ENCODE results near the gene GLCE. TPM values are rescaled to one million over a fixed set of nuclear protein-coding genes. Genes with fewer than 3 reads are reported as not detected.

GLCE gene
- total and polyA plus RNA-seq, 9 of the 15 experiments (the other 6 are each of a cell fraction or from before 2014, with no cell fraction given) = 4.6 to 12.3 (median 10.6) TPM

GRCh38 chr15:69236505-69236904 is 76.1 kb downstream of the GLCE start:
- BruUV-seq (replicated peaks) = no TSS peak
- FAIRE-seq = no peak
- Histone ChIP-seq H4K20me1 (replicated peaks; ENCODE audit: control insufficient read depth, insufficient read depth, low read length) (no peaks in the 10 kb centered on the region), H3K27me3 (ENCODE audit: control insufficient read depth in 2 of 2, insufficient read depth in 2 of 2, low read length in 2 of 2) (no peaks in the 10 kb centered on the region), H3K4me2 (ENCODE audit: insufficient read depth, low read length) (no peak overlapping the region), H3K79me2 (ENCODE audit: control insufficient read depth, insufficient read depth, low read length) (no peaks in the 10 kb centered on the region), H3K9me3 (replicated peaks; ENCODE audit: control insufficient read depth, insufficient read depth, low read depth, low read length) (no peaks in the 10 kb centered on the region), H3K4me3 (no peak overlapping the region), H3K9me1 (ENCODE audit: control insufficient read depth, insufficient read depth, low read length) (no peaks in the 10 kb centered on the region), H3K27ac (ENCODE audit: extremely low read depth, low read depth, low read length) (no peak overlapping the region), H3K4me1 (replicated peaks in 1 of 2; ENCODE audit: control insufficient read depth in 2 of 2, insufficient read depth in 2 of 2, low read length in 2 of 2) (no peaks in the 10 kb centered on the region), H2AFZ (ENCODE audit: low read depth, low read length) (no peak overlapping the region), H3K9ac (ENCODE audit: insufficient read depth in 1 of 2, low read depth in 2 of 2, low read length in 2 of 2) (no peak overlapping the region), H3K36me3 (ENCODE audit: control insufficient read depth, insufficient read depth, low read length) (no peaks in the 10 kb centered on the region)
- ATAC-seq = no peak
- WGBS (ENCODE audit: insufficient coverage, low coverage, missing lambda C conversion rate) = 0% methylated on average over 4 of the region's 4 CpGs
- intact Hi-C loops (cut with micrococcal nuclease) (no loop called here), in situ Hi-C loops (cut with MboI) (no loop called here)
- DNase-seq (ENCODE audit: extremely low read depth in 1 of 4, low spot score in 3 of 4) = no peak
- ChIA-PET CTCF (ENCODE audit: low intra/inter-chr PET ratio) (no interaction called here), POLR2A (interaction anchor here (0.6 kb wide), 2 partner anchors 9 to 177 kb away, joined by 3 read pairs; no protein-coding TSS in a partner anchor)
- no peak for TF ChIP-seq ZNF764 (CRISPR knock-in tag; IDR thresholded peaks at IDR 0.05; ENCODE audit: low read depth)
- no peak for TF ChIP-seq HCFC1 (IDR thresholded peaks at IDR 0.05; ENCODE audit: low read depth, low read length)
- TF ChIP-seq ZFP91 (CRISPR knock-in tag; IDR thresholded peaks at IDR 0.05) = no peak
- TF ChIP-seq CBFB (CRISPR knock-in tag; IDR thresholded peaks at IDR 0.05) = no peak
- no peak for TF ChIP-seq ZNF766 (CRISPR knock-in tag; conservative IDR thresholded peaks at IDR 0.05)
- TF ChIP-seq TCF15 (CRISPR knock-in tag; IDR thresholded peaks at IDR 0.05) = no peak
- TF ChIP-seq SMARCA4 (IDR thresholded peaks at IDR 0.05) = no peak
- TF ChIP-seq RFX7 (CRISPR knock-in tag; IDR thresholded peaks at IDR 0.05) = no peak
- no peak for TF ChIP-seq KDM5B (IDR thresholded peaks at IDR 0.05; ENCODE audit: insufficient replicate concordance, low read depth, low read length)
- TF ChIP-seq L3MBTL2 (IDR thresholded peaks at IDR 0.05) = no peak
- no peak for TF ChIP-seq POU5F1 (IDR thresholded peaks at IDR 0.05; ENCODE audit: borderline replicate concordance, low read depth, low read length, partially characterized antibody)
- TF ChIP-seq TAF9B (IDR thresholded peaks at IDR 0.05; ENCODE audit: partially characterized antibody) = no peak
- no peak for TF ChIP-seq POLR3A (IDR thresholded peaks at IDR 0.05; ENCODE audit: borderline replicate concordance, extremely low read depth, insufficient read depth, insufficient read length)
- TF ChIP-seq U2AF1 (optimal IDR thresholded peaks at IDR 0.05; ENCODE audit: low read depth, low read length) = no peak
- TF ChIP-seq ZNF507 (tag; conservative IDR thresholded peaks at IDR 0.05) = no peak
- TF ChIP-seq E2F5 (CRISPR knock-in tag; IDR thresholded peaks at IDR 0.05) = no peak
- no peak for TF ChIP-seq EP300 (IDR thresholded peaks at IDR 0.05; ENCODE audit: low read length)
